GM12878 (cell line): ENCODE measurements around the gene NFATC1.

Experiments used
- CTCF ChIP-seq, 3 experiments: IDR thresholded peaks in 2 of 3; conservative IDR thresholded peaks in 1 of 3; 2 replicates each; pipeline ENCODE4 v1.5.1; 2011; ENCODE audit warnings: low read depth in 3 of 3, low read length in 3 of 3, mild to moderate bottlenecking in 3 of 3, control low read depth in 2 of 3, moderate library complexity in 2 of 3, inconsistent platforms in 1 of 3, mixed read lengths in 1 of 3; ENCODE audit not compliant: control insufficient read depth in 2 of 3, insufficient read depth in 1 of 3; ENCODE audit errors: extremely low read depth in 1 of 3
- EZH2 ChIP-seq: IDR thresholded peaks from 2 replicates; pipeline ENCODE4 v1.6.1; 2012; ENCODE audit warnings: low read depth, mild to moderate bottlenecking, control low read depth, inconsistent platforms, low read length, borderline replicate concordance; ENCODE audit not compliant: control insufficient read depth
- HCFC1 ChIP-seq: fragments of 150-350 bp; IDR thresholded peaks from 2 replicates; pipeline ENCODE4 v1.6.1; 2014; ENCODE audit warnings: low read length
- HDGF ChIP-seq: fragments of 450-650 bp; IDR thresholded peaks from 2 replicates; pipeline ENCODE4 v1.6.1; 2016; ENCODE audit warnings: antibody characterized with exemption
- NFIC ChIP-seq: IDR thresholded peaks from 2 replicates; pipeline ENCODE4 v1.6.1; 2012; ENCODE audit warnings: low read depth, mild to moderate bottlenecking, inconsistent platforms, low read length, moderate library complexity
- NFXL1 ChIP-seq: fragments of 450-650 bp; IDR thresholded peaks from 2 replicates; pipeline ENCODE4 v1.6.1; 2017; ENCODE audit warnings: antibody characterized with exemption, mild to moderate bottlenecking, borderline replicate concordance
- RBBP5 ChIP-seq: fragments of 200-600 bp; sonication (generic); conservative IDR thresholded peaks from 2 replicates; pipeline ENCODE4 v1.6.1; 2016
- TARDBP ChIP-seq: IDR thresholded peaks from 2 replicates; pipeline ENCODE4 v1.6.1; 2016; ENCODE audit warnings: borderline replicate concordance
- USF2 ChIP-seq: IDR thresholded peaks from 2 replicates; pipeline ENCODE4 v1.6.1; 2011; ENCODE audit warnings: low read depth, low read length, improper control_type of control experiment, borderline replicate concordance

GRCh38 chr18:79405019-79405780 is 9.5 kb downstream of the NFATC1 start:
- TF ChIP-seq USF2 (no peak), HDGF (no peak), EZH2 (no peak), CTCF (IDR thresholded peaks at IDR 0.05 in 2 of 3, conservative IDR thresholded peaks at IDR 0.05 in 1 of 3; ENCODE audit: control insufficient read depth in 2 of 3, extremely low read depth in 1 of 3, insufficient read depth in 1 of 3, low read depth in 3 of 3, low read length in 3 of 3) (no peak), NFXL1 (no peak), TARDBP (no peak), NFIC (no peak), RBBP5 (no peak), HCFC1 (no peak)
